ENCODE data around the gene CRELD1.
"Not testable (repeated sequence)": the region's sequence is repeated elsewhere in the genome, so short reads cannot be mapped to it uniquely, and the experiment has no call there.

The CRELD1 gene

GRCh38 chr3:9935966-9936510, 2.4 kb downstream of the CRELD1 start:
- no peak for FAIRE-seq

DNA sequence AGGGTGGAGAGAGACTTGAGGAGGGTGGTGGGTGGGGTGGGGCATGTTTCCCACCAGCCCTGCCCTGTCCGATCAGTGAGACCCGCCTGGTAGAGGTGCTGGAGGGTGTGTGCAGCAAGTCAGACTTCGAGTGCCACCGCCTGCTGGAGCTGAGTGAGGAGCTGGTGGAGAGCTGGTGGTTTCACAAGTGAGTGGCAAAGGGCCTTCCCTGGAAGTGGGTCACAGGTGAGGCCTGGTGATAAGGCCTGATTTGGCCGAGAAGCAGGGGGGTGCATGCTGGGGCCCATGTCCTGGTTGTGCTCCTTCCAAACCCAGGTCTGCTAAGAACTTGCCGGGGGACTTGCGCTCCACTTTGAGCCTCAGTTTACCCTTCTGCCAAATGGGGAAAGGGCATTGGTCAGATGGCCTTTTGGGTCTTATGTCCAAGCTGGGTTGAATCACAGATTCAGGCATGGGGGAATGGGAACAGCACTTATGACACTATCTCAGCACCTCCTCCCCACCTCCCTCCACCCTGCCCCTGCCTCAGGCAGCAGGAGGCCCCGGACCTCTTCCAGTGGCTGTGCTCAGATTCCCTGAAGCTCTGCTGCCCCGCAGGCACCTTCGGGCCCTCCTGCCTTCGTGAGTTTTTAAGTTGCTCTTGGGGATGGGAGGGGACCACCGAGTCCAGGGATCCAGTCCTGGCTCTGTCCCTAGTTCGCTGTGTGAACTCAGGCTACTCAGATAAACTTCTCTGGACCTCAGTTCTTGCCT, 4.0 kb downstream of the CRELD1 start:
- FAIRE-seq = no peak

GRCh38 chr3:9938966-9939365, 5.3 kb downstream of the CRELD1 start:
- no peak for FAIRE-seq

- FAIRE-seq = not testable (repeated sequence)
Observed at GRCh38 chr3:9939906-9940305, 6.3 kb downstream of the CRELD1 start.

- FAIRE-seq = no peak
Observed at GRCh38 chr3:9940746-9941145, 7.1 kb downstream of the CRELD1 start.

GRCh38 chr3:9942164-9942563, 8.5 kb downstream of the CRELD1 start:
- FAIRE-seq = no peak

- no peak for FAIRE-seq
Observed at GRCh38 chr3:9942934-9943690, 9.5 kb downstream of the CRELD1 start.

GRCh38 chr3:9944271-9944670, 10.6 kb downstream of the CRELD1 start:
- no peak for FAIRE-seq

GRCh38 chr3:9945358-9945757, 11.7 kb downstream of the CRELD1 start:
- FAIRE-seq = no peak

DNA sequence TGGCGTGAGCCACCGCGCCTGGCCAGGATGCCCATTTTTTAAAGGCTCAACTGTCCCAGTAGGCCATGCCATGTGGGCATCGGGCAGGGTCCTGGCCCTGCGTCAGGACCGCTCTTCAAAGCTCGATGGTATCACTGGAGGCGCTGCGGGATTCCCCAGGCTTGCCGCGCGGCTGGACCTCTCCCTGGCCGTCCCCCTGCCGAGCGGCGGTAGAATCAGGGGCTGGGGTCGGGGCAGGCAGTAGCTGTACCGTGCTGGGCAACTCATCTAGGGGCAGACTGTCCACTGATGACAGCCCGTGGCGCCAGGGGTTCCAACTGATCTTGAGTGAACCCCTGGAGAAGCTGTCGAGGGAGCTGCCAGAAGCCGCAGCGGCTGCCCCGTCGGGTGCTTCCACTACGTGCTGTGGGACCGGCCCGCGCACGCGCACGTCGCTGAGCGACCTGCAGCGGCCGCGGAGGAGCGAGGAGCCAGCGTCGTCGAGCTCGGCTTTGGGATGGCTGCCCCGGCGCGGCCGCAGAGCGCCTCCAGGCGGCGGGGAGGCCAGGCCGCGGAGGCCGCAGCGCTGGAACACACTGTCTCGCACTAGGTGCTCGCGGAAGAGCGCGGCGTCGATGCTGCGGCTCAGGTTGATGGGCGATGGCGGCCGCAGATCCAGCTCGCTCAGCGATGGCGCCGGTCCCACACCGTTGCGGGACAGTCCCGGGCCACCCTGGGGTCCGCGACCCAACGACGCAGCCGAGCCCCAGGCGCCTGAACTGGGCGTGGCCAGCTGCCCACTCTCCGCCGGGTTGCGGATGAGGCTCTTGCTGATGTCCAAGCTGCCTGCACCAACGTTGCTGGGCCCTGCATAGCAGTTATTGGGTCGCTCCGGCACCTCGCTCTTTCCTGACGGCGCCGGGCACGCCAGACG, 12.7 kb downstream of the CRELD1 start:
- FAIRE-seq = no peak

DNA sequence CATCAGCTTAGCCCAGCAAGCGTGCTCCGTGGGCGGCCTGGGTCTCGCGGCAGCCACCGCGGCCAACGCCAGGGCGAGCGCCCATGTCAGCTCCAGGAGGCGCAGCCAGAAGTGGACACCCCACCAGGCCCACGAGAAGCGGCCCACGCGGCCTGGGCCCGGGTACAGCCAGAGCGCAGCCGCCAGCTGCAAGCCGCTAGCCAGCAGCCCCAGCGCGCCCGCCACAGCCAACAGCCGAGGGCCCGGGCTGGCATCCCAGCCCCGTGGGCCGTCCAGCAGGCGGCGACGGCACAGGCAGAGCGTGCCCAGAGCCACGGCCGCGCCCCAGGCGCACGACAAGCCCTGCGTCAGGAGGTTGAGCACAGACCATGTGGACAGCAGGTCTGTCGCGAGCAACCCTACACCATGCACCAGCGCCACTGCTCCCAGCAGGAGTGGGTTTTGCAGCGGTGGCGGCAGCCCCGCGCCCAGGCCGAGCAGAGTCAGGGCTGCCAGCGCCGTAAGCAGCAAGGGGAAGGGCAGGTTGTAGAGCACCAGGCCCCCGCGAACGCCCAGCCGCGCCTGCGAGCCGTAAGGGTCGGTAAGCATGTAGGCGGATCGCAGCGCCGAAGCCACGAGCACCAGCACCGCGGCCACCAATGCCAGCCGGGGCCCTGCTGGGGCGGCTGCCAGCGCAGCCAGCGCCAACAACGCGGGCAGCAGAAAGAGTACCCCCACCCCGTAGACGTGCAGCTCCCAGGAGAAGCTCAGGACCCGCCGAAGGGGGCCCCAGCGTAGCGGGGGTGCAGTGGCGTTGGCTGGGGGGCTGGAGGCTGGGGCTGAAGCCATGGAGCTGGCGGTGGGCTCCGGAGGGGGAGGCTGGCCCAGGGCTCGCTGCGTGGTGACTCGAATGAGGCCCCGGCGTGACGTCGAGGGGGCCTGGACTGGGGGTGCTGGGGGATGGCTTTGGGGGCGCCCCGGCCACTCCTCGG, 13.7 kb downstream of the CRELD1 start:
- FAIRE-seq = no peak

- FAIRE-seq = no peak
Observed at GRCh38 chr3:9948586-9948985, 15.0 kb downstream of the CRELD1 start.

DNA sequence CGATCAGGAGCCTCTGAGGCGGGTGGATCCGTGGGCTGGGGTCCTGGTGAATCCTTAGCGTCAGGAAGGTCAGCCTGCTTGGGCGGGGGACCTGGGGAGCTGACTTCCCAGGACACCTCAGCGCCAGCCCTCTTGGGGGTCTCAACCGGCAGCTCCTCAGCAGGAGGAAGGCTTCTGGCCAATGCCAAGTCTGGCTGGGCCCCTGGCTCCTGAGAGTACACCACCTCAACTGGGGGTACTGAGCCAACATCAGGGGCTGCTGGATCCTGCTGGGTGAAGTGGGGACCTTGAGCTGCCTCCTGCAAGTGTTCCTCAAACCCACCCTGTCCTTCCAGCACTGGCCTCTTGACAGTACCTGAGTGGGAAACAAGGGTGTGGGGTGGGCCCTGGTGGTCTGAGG, 15.5 kb downstream of the CRELD1 start:
- no peak for FAIRE-seq

DNA sequence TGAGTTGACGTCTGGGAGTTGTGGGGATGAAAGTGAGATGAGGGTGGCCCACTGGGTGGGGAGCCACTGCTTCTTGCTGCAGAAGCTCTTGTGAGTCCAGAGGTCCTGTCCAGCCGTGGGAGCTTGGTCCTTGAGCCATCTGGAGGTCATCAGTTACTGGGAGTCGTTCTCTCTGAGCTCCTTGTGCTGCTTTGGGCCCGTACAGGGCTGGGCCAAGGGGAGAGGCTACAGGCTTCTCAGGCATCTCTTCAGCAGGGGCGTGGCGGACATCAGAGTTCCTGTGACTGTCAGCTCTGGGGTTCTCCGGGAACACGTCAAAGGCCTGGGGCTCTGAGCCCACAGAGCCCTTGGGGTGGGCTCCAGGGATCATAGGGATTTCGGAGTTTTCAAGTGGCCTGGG, 16.0 kb downstream of the CRELD1 start:
- FAIRE-seq = no peak

DNA sequence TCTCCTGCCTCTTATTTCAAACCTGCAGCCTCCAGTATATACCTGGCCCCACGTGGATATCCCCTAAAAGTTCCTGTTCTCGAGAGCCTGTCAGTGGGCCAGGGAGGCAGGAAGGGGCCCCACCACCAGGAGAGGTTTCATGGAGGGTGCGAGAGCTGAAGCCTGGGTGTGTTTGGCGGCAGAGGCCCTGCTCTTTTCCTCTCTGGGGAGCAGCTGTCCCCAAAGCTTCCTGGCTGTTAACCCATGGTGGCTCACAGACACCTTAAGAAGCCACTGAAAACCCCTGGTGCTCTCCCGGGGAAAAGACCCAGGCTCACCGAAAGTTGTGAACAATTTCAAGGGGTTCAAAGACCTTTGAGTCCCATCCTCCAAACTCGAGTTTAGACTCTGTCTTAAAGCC, 17.5 kb downstream of the CRELD1 start:
- no peak for FAIRE-seq

GRCh38 chr3:9951598-9951961, 17.9 kb downstream of the CRELD1 start:
- no peak for FAIRE-seq

DNA sequence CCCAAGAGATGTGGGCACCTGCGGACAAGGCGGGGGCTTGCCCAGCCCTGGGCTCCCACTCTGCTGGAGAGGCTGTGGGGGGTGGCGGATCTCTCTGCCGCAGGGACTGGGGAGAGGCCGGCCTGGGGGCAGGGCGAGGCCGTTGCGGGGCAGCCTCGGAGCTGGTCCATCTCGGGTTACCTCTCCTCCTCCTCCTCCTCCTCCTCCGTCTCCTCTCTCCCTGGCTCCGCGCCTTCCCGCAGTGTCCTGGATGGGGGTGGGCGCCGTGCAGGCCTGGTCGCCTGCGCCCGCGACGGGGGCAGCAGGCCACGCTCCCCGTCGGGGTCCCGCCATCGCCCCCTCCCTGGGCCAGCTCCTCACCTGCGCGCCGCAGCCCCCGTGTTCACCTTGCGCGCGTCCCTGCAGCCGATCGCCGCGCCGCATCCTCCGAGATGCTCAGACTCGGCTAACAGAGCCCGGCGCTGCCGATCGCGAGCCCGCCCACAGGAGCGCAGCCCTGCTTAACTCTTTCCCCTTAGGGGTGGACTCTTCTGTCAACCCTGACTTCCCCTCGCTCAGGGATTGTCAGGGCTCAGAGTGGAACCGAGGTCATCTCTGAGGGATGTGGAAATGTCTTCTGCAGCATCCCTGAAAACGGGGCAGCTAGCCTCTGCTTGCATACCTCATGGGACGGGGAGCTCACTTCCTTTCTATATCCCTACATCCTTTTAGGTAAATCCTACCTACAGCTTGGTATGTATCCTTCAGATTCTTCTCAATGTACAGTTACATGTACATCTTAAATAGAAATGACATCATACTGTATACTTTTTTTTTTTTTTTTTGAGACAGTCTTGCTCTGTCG, 18.6 kb downstream of the CRELD1 start, which contains the start of gene PRRT3:
TSS of gene PRRT3 (minus strand) at position 447 of the 844 bp plus-strand sequence. CDS start 2,293 bp downstream, outside the sequence.
- FAIRE-seq = no peak

DNA sequence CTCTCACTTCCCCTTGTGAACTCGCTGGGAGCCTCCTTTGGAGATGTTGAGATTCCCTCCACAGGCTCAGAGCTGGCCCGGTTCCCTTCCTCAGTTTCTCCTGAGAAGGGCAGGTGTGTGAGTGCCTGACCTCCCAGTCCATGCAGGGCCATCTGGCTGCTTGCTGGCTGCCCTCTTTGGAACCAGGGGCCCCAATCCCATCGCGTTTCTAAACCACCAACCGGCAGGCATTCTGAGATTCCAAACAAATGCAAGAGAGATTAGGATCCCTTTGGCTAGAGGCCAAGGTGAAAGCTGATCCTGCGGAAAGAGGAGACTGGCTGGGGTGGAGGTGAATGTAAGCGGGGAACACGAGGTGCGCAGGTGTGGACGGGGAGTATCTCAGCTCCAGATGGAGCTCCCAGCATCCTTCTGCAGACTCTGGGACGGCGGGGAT, 21.5 kb downstream of the CRELD1 start:
- no peak for FAIRE-seq

DNA sequence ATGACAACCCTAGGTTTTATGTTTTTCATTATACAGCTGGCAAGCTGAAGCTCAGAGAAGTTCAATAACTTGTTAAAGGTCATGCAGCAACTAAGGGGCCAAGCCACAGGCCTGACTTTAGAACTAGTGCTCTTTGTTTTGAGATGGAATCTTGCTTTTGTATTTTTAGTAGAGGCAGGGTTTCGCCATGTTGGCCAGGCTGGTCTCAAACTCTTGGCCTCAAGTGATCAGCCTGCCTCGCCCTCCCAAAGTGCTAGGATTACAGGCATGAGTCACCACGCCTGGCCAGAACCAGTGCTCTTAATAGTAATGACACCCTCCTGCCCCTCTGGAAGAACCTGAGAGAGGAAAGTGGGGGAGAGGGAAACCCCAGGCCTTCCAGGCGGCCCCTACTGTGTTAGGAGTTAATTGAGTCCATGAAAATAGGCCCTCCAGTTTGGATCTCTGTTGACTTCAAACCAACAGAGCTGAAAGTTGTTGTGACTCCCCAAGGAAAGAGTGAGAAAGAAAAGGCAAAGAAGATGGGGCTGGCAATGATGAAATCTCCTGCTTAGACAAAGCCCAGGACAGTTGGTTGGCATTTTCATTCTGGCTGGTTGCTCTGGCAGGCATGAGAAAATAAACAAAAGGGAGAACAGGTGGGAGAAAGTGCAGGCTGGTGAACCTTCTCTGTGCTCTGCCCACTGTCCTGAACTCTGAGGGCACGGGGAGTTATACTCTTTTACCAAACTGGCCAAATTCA, 22.1 kb downstream of the CRELD1 start:
- FAIRE-seq = no peak

DNA sequence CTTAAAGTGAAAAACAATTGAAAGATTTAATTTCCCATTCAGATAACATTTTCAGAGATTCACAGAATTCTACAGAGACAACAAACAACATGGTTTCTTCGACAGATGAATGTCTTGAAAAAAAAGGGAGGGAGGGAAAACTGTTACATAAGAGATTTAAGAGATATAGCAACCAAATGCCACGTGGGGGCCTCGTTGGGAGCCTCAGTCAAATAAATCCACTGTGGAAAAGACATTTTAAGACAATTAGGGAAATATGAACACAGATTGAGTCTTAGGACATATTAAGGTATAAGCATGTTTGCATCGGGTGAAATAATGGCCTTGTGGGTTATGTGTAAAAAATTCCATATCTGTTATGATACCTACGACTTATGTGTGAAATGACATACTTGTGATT, 23.6 kb downstream of the CRELD1 start:
- FAIRE-seq = no peak

Data from A204.1 (cell line).